ENCODE measurements around the gene CNIH2. TPM values are rescaled to one million over a fixed set of nuclear protein-coding genes. Genes with fewer than 3 reads are reported as not detected.

Gene CNIH2
- total and polyA plus RNA-seq, 2 of the 13 experiments (the other 11 are each of a cell fraction or from before 2014, with no cell fraction given), result 0.60 to 0.69 TPM

DNA sequence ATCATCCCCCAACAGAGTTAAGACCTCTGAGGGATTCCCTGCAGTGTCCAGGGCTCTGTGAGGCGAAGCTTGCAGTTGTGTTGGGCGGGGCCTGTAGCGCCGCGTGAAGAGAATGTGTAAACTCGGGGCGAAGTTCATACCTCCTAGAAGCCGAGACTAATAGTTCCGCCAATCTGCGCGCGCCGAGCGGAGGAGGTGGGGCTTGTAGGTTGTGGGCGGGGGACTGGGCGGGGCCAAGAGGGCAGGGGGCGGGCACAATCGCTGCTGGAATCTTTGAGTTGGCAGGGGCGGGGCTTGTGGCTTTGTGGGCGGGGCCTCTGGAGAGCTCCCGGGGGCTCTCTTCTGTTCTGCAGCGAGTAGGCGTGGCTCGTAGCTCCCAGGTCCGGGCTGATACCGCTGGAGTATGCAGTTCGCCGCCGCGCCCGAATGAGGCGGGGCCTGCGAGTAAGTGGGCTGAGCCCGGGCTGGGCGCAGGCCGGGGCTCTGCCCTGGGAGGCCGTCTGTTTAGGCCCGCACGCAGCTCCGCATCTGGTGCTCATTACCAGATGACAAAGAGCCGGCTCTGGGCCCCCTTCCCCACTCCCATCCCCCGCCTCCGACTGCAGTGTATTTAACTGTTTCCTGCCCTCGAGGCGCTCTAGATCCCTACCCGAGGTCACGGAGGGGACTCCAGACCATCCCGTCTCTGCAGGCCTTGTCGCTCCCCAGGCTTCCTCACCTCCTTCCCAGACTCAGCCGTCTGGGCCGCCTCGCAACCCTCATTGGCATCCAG lies 34.8 kb downstream of the CNIH2 start (continued):
- TF ChIP-seq, protein P1, sequence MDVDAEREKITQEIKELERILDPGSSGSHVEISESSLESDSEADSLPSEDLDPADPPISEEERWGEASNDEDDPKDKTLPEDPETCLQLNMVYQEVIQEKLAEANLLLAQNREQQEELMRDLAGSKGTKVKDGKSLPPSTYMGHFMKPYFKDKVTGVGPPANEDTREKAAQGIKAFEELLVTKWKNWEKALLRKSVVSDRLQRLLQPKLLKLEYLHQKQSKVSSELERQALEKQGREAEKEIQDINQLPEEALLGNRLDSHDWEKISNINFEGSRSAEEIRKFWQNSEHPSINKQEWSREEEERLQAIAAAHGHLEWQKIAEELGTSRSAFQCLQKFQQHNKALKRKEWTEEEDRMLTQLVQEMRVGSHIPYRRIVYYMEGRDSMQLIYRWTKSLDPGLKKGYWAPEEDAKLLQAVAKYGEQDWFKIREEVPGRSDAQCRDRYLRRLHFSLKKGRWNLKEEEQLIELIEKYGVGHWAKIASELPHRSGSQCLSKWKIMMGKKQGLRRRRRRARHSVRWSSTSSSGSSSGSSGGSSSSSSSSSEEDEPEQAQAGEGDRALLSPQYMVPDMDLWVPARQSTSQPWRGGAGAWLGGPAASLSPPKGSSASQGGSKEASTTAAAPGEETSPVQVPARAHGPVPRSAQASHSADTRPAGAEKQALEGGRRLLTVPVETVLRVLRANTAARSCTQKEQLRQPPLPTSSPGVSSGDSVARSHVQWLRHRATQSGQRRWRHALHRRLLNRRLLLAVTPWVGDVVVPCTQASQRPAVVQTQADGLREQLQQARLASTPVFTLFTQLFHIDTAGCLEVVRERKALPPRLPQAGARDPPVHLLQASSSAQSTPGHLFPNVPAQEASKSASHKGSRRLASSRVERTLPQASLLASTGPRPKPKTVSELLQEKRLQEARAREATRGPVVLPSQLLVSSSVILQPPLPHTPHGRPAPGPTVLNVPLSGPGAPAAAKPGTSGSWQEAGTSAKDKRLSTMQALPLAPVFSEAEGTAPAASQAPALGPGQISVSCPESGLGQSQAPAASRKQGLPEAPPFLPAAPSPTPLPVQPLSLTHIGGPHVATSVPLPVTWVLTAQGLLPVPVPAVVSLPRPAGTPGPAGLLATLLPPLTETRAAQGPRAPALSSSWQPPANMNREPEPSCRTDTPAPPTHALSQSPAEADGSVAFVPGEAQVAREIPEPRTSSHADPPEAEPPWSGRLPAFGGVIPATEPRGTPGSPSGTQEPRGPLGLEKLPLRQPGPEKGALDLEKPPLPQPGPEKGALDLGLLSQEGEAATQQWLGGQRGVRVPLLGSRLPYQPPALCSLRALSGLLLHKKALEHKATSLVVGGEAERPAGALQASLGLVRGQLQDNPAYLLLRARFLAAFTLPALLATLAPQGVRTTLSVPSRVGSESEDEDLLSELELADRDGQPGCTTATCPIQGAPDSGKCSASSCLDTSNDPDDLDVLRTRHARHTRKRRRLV (CRISPR knock-in tag; IDR thresholded peaks at IDR 0.05), result peak; percentile 44; the same call in 1 of the 2 replicates
- TF ChIP-seq ZBTB1 (CRISPR knock-in tag; IDR thresholded peaks at IDR 0.05; ENCODE audit: borderline replicate concordance), result no peak
- TF ChIP-seq, protein P2, sequence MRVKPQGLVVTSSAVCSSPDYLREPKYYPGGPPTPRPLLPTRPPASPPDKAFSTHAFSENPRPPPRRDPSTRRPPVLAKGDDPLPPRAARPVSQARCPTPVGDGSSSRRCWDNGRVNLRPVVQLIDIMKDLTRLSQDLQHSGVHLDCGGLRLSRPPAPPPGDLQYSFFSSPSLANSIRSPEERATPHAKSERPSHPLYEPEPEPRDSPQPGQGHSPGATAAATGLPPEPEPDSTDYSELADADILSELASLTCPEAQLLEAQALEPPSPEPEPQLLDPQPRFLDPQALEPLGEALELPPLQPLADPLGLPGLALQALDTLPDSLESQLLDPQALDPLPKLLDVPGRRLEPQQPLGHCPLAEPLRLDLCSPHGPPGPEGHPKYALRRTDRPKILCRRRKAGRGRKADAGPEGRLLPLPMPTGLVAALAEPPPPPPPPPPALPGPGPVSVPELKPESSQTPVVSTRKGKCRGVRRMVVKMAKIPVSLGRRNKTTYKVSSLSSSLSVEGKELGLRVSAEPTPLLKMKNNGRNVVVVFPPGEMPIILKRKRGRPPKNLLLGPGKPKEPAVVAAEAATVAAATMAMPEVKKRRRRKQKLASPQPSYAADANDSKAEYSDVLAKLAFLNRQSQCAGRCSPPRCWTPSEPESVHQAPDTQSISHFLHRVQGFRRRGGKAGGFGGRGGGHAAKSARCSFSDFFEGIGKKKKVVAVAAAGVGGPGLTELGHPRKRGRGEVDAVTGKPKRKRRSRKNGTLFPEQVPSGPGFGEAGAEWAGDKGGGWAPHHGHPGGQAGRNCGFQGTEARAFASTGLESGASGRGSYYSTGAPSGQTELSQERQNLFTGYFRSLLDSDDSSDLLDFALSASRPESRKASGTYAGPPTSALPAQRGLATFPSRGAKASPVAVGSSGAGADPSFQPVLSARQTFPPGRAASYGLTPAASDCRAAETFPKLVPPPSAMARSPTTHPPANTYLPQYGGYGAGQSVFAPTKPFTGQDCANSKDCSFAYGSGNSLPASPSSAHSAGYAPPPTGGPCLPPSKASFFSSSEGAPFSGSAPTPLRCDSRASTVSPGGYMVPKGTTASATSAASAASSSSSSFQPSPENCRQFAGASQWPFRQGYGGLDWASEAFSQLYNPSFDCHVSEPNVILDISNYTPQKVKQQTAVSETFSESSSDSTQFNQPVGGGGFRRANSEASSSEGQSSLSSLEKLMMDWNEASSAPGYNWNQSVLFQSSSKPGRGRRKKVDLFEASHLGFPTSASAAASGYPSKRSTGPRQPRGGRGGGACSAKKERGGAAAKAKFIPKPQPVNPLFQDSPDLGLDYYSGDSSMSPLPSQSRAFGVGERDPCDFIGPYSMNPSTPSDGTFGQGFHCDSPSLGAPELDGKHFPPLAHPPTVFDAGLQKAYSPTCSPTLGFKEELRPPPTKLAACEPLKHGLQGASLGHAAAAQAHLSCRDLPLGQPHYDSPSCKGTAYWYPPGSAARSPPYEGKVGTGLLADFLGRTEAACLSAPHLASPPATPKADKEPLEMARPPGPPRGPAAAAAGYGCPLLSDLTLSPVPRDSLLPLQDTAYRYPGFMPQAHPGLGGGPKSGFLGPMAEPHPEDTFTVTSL (CRISPR knock-in tag; IDR thresholded peaks at IDR 0.05; ENCODE audit: borderline replicate concordance), result 0 out of 2 replicates have a peak, but pooled peaks have one; percentile 8
- no peak for TF ChIP-seq TFE3 (CRISPR knock-in tag; IDR thresholded peaks at IDR 0.05)
- TF ChIP-seq ZMYM3 (CRISPR knock-in tag; IDR thresholded peaks at IDR 0.05), result no peak
- TF ChIP-seq TAF15 (IDR thresholded peaks at IDR 0.05; ENCODE audit: low read depth, low read length, poor library complexity, severe bottlenecking), result no peak
- no peak for TF ChIP-seq ZNF501 (CRISPR knock-in tag; IDR thresholded peaks at IDR 0.05)
- TF ChIP-seq ZNF3 (CRISPR knock-in tag; IDR thresholded peaks at IDR 0.05), result no peak
- peak; percentile 81 for TF ChIP-seq ZNF710 (CRISPR knock-in tag; IDR thresholded peaks at IDR 0.05; ENCODE audit: borderline replicate concordance)
- 0 out of 2 replicates have a peak, but pooled peaks have one; percentile 53 for TF ChIP-seq CAMTA2 (CRISPR knock-in tag; IDR thresholded peaks at IDR 0.05; ENCODE audit: borderline replicate concordance)
- TF ChIP-seq ZUFSP (CRISPR knock-in tag; IDR thresholded peaks at IDR 0.05; ENCODE audit: borderline replicate concordance), result no peak

All from HepG2 (cell line).